HG03196 (cell line): ENCODE results near the gene ST7L.

ENCODE experiments used
- ATAC-seq: cut with Tn5 transposase; IDR thresholded peaks from one replicate; pipeline ENCODE4 v1.9.1; 2021; ENCODE audit not compliant: unreplicated experiment

Gene ST7L

GRCh38 chr1:112517231-112517630 lies 101.7 kb downstream of the ST7L start:
- no peak for ATAC-seq

GRCh38 chr1:112516141-112516540 lies 102.8 kb downstream of the ST7L start:
- no peak for ATAC-seq

GRCh38 chr1:112515311-112516009 lies 103.5 kb downstream of the ST7L start:
- ATAC-seq: no peak

GRCh38 chr1:112514901-112515300 lies 104.0 kb downstream of the ST7L start:
- ATAC-seq: no peak

GRCh38 chr1:112513112-112513870 lies 105.7 kb downstream of the ST7L start:
- no peak for ATAC-seq

GRCh38 chr1:112511897-112512296 lies 107.0 kb downstream of the ST7L start:
- no peak for ATAC-seq

- no peak for ATAC-seq
These were observed 108.6 kb downstream of the ST7L start for GRCh38 chr1:112510340-112510739.

GRCh38 chr1:112509660-112510178 lies 109.2 kb downstream of the ST7L start:
- ATAC-seq: no peak

GRCh38 chr1:112509005-112509659 lies 109.8 kb downstream of the ST7L start:
- no peak for ATAC-seq

- no peak for ATAC-seq
These were observed 110.5 kb downstream of the ST7L start, which contains the start of gene WNT2B for GRCh38 chr1:112508278-112509004. Gene WNT2B (plus strand): TSS chr1:112508965. CDS start chr1:112509263, 298 bp downstream.

GRCh38 chr1:112507921-112508277 lies 111.0 kb downstream of the ST7L start:
- ATAC-seq: no peak

GRCh38 chr1:112507336-112507735 lies 111.6 kb downstream of the ST7L start:
- no peak for ATAC-seq

- no peak for ATAC-seq
These were observed 112.2 kb downstream of the ST7L start for GRCh38 chr1:112506731-112507130.

- no peak for ATAC-seq
These were observed 112.6 kb downstream of the ST7L start for GRCh38 chr1:112506306-112506705.

GRCh38 chr1:112505878-112506277 lies 113.1 kb downstream of the ST7L start:
- no peak for ATAC-seq

- ATAC-seq: no peak
These were observed 113.5 kb downstream of the ST7L start for GRCh38 chr1:112505400-112505785.

GRCh38 chr1:112504661-112505399 lies 114.1 kb downstream of the ST7L start:
- no peak for ATAC-seq

- no peak for ATAC-seq
These were observed 114.8 kb downstream of the ST7L start for GRCh38 chr1:112504001-112504660.

- ATAC-seq: no peak
These were observed 116.1 kb downstream of the ST7L start for GRCh38 chr1:112502826-112503225.
